PC-9 (cell line): ENCODE data around the gene GPD1. TPM values are rescaled to one million over a fixed set of nuclear protein-coding genes. Genes with fewer than 3 reads are reported as not detected.

Experiments used
- BruUV-seq: library from RNA; stranded (reverse); fragments of 400-500 nt; replicated peaks from 2 replicates; lab custom pipeline; 2021; lab: Mats Ljungman, UMichigan
- CTCF ChIA-PET: fragments of 300-600 bp; sonication (Branson Sonifier 250); formaldehyde crosslinking; loops from one replicate; lab custom pipeline; 2022; ENCODE audit warnings: antibody characterized with exemption; lab: Charles Lee
- POLR2A ChIA-PET: fragments of 300-600 bp; sonication (Branson Sonifier 250); formaldehyde crosslinking; loops from one replicate; lab custom pipeline; 2022; ENCODE audit warnings: antibody characterized with exemption; ENCODE audit not compliant: unreplicated experiment; lab: Charles Lee
- DNase-seq, 2 experiments: peaks; one replicate each; pipeline versions ENCODE4 v3.0.0 to v3.0.0-alpha.2; 2015 to 2022; ENCODE audit warnings: mixed read lengths in 1 of 2
- H2AFZ ChIP-seq: fragments of 200-600 bp; sonication (generic); 2 replicates; pipeline ENCODE4 v1.8.1; 2017; ENCODE audit warnings: antibody characterized with exemption
- H3F3A ChIP-seq: fragments of 200-600 bp; sonication (generic); 2 replicates; pipeline ENCODE4 v1.8.1; 2017; ENCODE audit warnings: antibody characterized with exemption, mild to moderate bottlenecking, low read depth; ENCODE audit not compliant: insufficient read depth
- H3K27ac ChIP-seq: fragments of 200-600 bp; sonication (generic); 2 replicates; pipeline ENCODE4 v1.6.1; 2016; ENCODE audit warnings: mixed run types
- H3K27me3 ChIP-seq: fragments of 200-600 bp; sonication (generic); 2 replicates; pipeline ENCODE4 v1.6.1; 2016; ENCODE audit warnings: low read depth, mixed run types; ENCODE audit not compliant: insufficient read depth
- H3K36me3 ChIP-seq: fragments of 200-600 bp; sonication (generic); 2 replicates; pipeline ENCODE4 v1.6.1; 2016; ENCODE audit warnings: low read depth, mixed run types
- H3K4me1 ChIP-seq: fragments of 200-600 bp; sonication (generic); replicated peaks from 2 replicates; pipeline ENCODE4 v1.6.1; 2016; ENCODE audit warnings: mixed run types; ENCODE audit not compliant: insufficient read depth
- H3K4me2 ChIP-seq: fragments of 200-600 bp; sonication (generic); 2 replicates; pipeline ENCODE4 v1.6.1; 2017; ENCODE audit warnings: mixed run types
- H3K4me3 ChIP-seq: fragments of 200-600 bp; sonication (generic); 2 replicates; pipeline ENCODE4 v1.6.1; 2016; ENCODE audit warnings: mixed run types
- H3K79me2 ChIP-seq: fragments of 200-600 bp; sonication (generic); 2 replicates; pipeline ENCODE4 v1.6.1; 2017; ENCODE audit warnings: low read depth, mixed run types
- H3K9me2 ChIP-seq: fragments of 200-600 bp; sonication (generic); 2 replicates; pipeline ENCODE4 v1.8.1; 2017; ENCODE audit warnings: mild to moderate bottlenecking; ENCODE audit not compliant: insufficient read depth
- H3K9me3 ChIP-seq: fragments of 200-600 bp; sonication (generic); 2 replicates; pipeline ENCODE4 v1.8.1; 2016; ENCODE audit warnings: low read depth; ENCODE audit not compliant: insufficient read depth
- H4K20me1 ChIP-seq: fragments of 200-600 bp; sonication (generic); 2 replicates; pipeline ENCODE4 v1.8.1; 2017; ENCODE audit not compliant: insufficient read depth
- CTCF ChIP-seq: fragments of 200-600 bp; sonication (generic); conservative IDR thresholded peaks from 2 replicates; pipeline ENCODE4 v1.6.1; 2017; ENCODE audit warnings: mixed run types, antibody characterized with exemption, mild to moderate bottlenecking, moderate library complexity
- EZH2 ChIP-seq: fragments of 200-600 bp; sonication (generic); IDR thresholded peaks from 2 replicates; pipeline ENCODE4 v1.8.0; 2017; ENCODE audit warnings: antibody characterized with exemption, low read depth
- intact Hi-C: fragments of 100-400 bp; cut with micrococcal nuclease; formaldehyde crosslinking; loops from one replicate; pipeline ENCODE4 v1.10.0; 2022; ENCODE audit not compliant: unreplicated experiment
- total RNA-seq: library from RNA; stranded (reverse); gene quantifications from 2 replicates; pipeline ENCODE4 v1.2.3, GENCODE V29; 2021

GPD1 gene
- total RNA-seq, 1 experiment from 2014 or later, result 0.24 TPM

- Histone ChIP-seq H3K27ac (no peak overlapping the region), H3K4me3 (no peak overlapping the region), H2AFZ (no peak overlapping the region), H3K9me2 (no peaks in the 10 kb centered on the region), H3K36me3 (peaks cover 19% of the 10 kb centered on the region), H4K20me1 (no peaks in the 10 kb centered on the region; the same call in 1 of the 2 replicates), H3K4me1 (peaks cover 20% of the 10 kb centered on the region), H3K79me2 (peaks cover 7% of the 10 kb centered on the region), H3K4me2 (no peak overlapping the region; the same call in 1 of the 2 replicates), H3K27me3 (no peaks in the 10 kb centered on the region), H3K9me3 (no peaks in the 10 kb centered on the region), H3F3A (peaks cover 28% of the 10 kb centered on the region)
- ChIA-PET POLR2A (interaction anchor here (0.6 to 0.7 kb wide), 3 partner anchors 20 to 100 kb away, joined by 3 to 5 read pairs (median 4); no protein-coding TSS in a partner anchor), CTCF (interaction anchor here (1.5 kb wide), 1 partner anchor 20 kb away, joined by 5 read pairs; no protein-coding TSS in a partner anchor)
- no peak for TF ChIP-seq EZH2
- TF ChIP-seq CTCF, result no peak
- DNase-seq, result no peak
- intact Hi-C loops, result loop anchor here (10.0 kb wide), 1 partner anchor 315 kb away; the partner anchor contains the start of gene LARP4
- BruUV-seq, result no TSS peak
Observed at GRCh38 chr12:50089730-50090129, 14.1 kb upstream of the GPD1 start.

GRCh38 chr12:50090391-50090790 lies 13.4 kb upstream of the GPD1 start:
- Histone ChIP-seq H3K4me1 (peaks cover 20% of the 10 kb centered on the region), H3K9me3 (no peaks in the 10 kb centered on the region), H3K27ac (no peak overlapping the region), H3K36me3 (peaks cover 19% of the 10 kb centered on the region), H3F3A (peaks cover 28% of the 10 kb centered on the region), H3K27me3 (no peaks in the 10 kb centered on the region), H3K9me2 (no peaks in the 10 kb centered on the region), H3K4me3 (no peak overlapping the region), H4K20me1 (no peaks in the 10 kb centered on the region; the same call in 1 of the 2 replicates), H3K4me2 (no peak overlapping the region), H3K79me2 (peaks cover 6% of the 10 kb centered on the region; the same call in 1 of the 2 replicates), H2AFZ (no peak overlapping the region)
- BruUV-seq, result no TSS peak
- ChIA-PET CTCF (interaction anchor here (0.5 to 1.5 kb wide), 3 partner anchors 19 to 480 kb away, joined by 3 to 5 read pairs (median 5); no protein-coding TSS in a partner anchor), POLR2A (interaction anchor here (0.6 kb wide), 1 partner anchor 99 kb away, joined by 4 read pairs; no protein-coding TSS in a partner anchor)
- TF ChIP-seq EZH2, result no peak
- no peak for TF ChIP-seq CTCF
- intact Hi-C loops, result no loop called here
- no peak for DNase-seq

GRCh38 chr12:50097952-50098351 lies 5.9 kb upstream of the GPD1 start:
- H3K27me3 ChIP-seq, result no peaks in the 10 kb centered on the region
- CTCF ChIA-PET, result no interaction called here
- H2AFZ ChIP-seq, result no peak overlapping the region
- H3K36me3 ChIP-seq, result peaks cover 14% of the 10 kb centered on the region; the same call in 1 of the 2 replicates
- no peak overlapping the region for H3K4me2 ChIP-seq
- DNase-seq, result no peak
- no TSS peak for BruUV-seq
- H3K79me2 ChIP-seq, result no peaks in the 10 kb centered on the region
- intact Hi-C loops, result no loop called here
- TF ChIP-seq EZH2 (no peak), CTCF (no peak)
- H3K27ac ChIP-seq, result no peak overlapping the region
- no peaks in the 10 kb centered on the region for H3K4me1 ChIP-seq
- H3F3A ChIP-seq, result peaks cover 9% of the 10 kb centered on the region; the same call in 1 of the 2 replicates
- H3K9me3 ChIP-seq, result no peaks in the 10 kb centered on the region
- H4K20me1 ChIP-seq, result no peaks in the 10 kb centered on the region
- H3K4me3 ChIP-seq, result no peak overlapping the region
- POLR2A ChIA-PET, result no interaction called here
- H3K9me2 ChIP-seq, result no peaks in the 10 kb centered on the region
